Adrenal gland (tissue), 5 donors: ENCODE results near the gene SDF4.

Source experiments
- CTCF ChIP-seq, 6 experiments: fragments of 450-650 bp in 4 of 6; fragments of 200-600 bp in 2 of 6; sonication (generic) in 1 of 6; IDR thresholded peaks; 1 replicate in 5 of 6; 2 replicates in 1 of 6; pipeline versions ENCODE4 v1.5.1 to v1.8.0; 2016 to 2021; ENCODE audit warnings: antibody characterized with exemption in 6 of 6, mild to moderate bottlenecking in 2 of 6, moderate library complexity in 1 of 6
- POLR2A ChIP-seq, 2 donors: fragments of 450-650 bp; IDR thresholded peaks; one replicate each; pipeline ENCODE4 v1.6.1; 2017; ENCODE audit warnings: antibody characterized with exemption in 2 of 2, mild to moderate bottlenecking in 2 of 2, moderate library complexity in 1 of 2
- donor health status: DM: no; HTN: no; CAD: no.

- TF ChIP-seq CTCF (IDR thresholded peaks at IDR 0.05) (no peak), POLR2A (IDR thresholded peaks at IDR 0.05) (no peak)
Observed at GRCh38 chr1:1222575-1223225, 9.1 kb downstream of the SDF4 start.
